Left colon (tissue), 2 donors: Measurements from ENCODE around the gene PLAAT1. TPM values are rescaled to one million over a fixed set of nuclear protein-coding genes. Genes with fewer than 3 reads are reported as not detected.

ENCODE experiments used
- ATAC-seq: fragments of 200-7000 bp; cut with Tn5 transposase; one replicate; pipeline ENCODE4 v1.9.1; 2020; ENCODE audit warnings: mild to moderate bottlenecking, moderate library complexity
- DNase-seq, 2 donors: peaks; one replicate each; pipeline ENCODE4 v3.0.0-alpha.2; 2020
- intact Hi-C, 2 donors: fragments of 100-400 bp; cut with DNase I in 1 of 2; cut with micrococcal nuclease in 1 of 2; formaldehyde crosslinking; loops; one replicate each; pipeline versions ENCODE4 v1.11.2 to v1.14.0; 2022; cut with DNase I, micrococcal nuclease
- total RNA-seq, 2 donors: library from RNA; stranded (reverse); fragmentation: NEBNext Ultra II Directional; extraction: Animal tissue kit (Norgen Biotek cat#: 25700); gene quantifications; one replicate each; pipeline ENCODE4 v1.2.1, GENCODE V29; 2021
- donor health status: DM: no; HTN: no; CAD: no.
- donor health status: DM: yes; HTN: yes; CAD: no.

Gene PLAAT1
- total RNA-seq, 2 donors from 2014 or later = not detected

DNA sequence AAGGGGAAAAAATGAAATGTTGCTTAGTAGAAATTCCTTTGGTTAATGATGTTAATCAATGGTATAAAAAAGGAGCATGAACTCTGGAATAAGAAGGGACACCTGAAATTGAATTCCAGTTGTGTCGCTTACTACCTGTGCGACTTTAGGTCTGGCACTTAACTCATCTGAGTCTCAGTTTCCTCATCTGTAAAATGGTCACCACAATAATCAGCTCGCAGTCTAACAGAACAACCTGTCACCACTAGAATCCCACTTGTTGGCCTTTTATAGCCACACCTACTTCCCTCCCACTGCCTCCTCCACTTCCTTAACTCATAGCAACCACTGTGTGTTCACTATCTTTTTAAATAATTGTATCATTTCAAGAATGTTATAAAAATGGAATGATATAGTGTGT lies 2.5 kb downstream of the PLAAT1 start:
- DNase-seq = no peak
- ATAC-seq = no peak
- intact Hi-C loops = no loop called here

DNA sequence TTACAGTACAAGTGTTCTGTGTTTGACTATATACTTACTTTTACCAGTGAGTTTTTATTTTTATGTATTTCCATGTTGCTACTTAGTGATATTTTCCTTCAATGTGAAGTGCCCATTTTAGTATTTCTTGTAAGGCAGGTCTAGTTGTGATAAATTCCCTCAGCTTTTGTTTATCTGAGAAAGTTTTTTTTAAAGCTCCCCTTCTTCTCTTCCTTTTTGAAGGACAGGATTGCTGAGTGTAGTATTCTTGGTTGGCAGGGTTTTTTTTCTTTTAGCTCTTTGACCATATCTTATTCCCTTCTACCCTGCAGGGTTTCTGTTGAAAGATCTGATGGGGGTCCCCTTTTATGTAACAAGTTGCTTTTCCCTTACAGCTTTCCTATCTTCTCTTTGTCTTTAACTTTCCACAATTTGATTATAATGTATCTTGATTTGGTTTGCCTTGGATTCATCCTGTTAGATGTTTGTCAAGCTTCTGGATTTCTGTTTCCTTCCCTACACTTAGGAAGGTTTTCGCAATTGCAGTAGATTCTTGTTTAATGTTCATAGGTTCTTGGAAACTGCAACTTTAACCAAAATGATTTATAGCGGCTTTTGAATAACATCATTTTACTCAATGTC lies 7.9 kb downstream of the PLAAT1 start:
- intact Hi-C loops = no loop called here
- ATAC-seq = no peak
- no peak for DNase-seq

GRCh38 chr3:193250492-193250891 lies 9.5 kb downstream of the PLAAT1 start:
- DNase-seq = no peak
- intact Hi-C loops = no loop called here
- no peak for ATAC-seq

- DNase-seq (no peak), ATAC-seq (no peak)
- intact Hi-C loops = no loop called here
Measured at GRCh38 chr3:193253986-193254660, 13.1 kb downstream of the PLAAT1 start.

- DNase-seq (no peak), ATAC-seq (no peak)
- intact Hi-C loops = no loop called here
Measured at GRCh38 chr3:193261970-193262369, 20.9 kb downstream of the PLAAT1 start.

DNA sequence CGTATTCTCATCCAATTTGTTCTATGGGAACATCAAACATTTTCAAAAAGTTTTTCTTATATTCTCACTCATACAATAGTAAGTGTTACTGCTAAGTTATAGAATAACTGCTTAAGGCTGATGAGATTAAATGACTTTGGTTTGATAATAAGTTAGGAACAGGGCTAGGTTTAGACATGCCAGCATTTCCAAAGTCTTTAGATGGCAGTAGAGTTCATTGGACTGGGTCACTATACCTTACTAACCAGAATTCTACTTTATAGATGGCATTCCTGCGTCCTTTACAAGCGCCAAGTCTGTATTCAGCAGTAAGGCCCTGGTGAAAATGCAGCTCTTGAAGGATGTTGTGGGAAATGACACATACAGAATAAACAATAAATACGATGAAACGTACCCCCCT lies 21.7 kb downstream of the PLAAT1 start:
- intact Hi-C loops = no loop called here

DNA sequence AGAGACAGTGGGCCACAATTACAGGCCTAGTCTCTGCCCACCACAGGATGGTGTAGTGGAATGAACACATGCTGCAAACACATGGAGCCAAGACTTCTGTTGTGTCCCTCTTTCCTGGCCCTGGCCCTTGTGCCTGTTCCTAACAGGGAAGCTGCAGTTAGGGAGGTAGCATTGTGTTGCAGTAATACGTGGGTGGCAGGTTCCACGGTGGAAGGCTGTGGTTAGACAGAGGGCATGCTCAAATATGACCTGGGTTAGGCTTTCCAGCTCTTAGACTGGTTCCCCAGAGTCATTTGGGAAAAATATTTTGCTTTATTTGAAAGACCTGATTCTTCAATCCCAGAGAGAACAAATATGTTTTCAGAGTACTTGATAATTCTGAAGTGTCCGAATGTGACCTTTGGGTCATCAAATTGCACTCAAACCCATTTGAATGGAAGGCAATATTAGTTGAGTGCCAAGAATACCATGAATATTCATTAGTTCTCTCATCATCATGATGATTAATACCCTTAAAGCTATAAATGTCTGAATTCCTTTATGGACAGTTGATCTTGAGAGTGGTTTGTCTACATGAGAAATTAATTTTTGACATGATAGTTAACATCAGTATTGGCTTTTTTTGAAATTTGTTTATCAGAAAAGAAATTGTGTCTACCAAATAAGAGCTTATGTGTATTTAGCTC lies 28.5 kb downstream of the PLAAT1 start:
- ATAC-seq = no peak
- no peak for DNase-seq
- intact Hi-C loops = no loop called here

More for the DNA sequence above, 21.7 kb downstream of the PLAAT1 start:
- ATAC-seq = no peak
- DNase-seq = no peak

DNA sequence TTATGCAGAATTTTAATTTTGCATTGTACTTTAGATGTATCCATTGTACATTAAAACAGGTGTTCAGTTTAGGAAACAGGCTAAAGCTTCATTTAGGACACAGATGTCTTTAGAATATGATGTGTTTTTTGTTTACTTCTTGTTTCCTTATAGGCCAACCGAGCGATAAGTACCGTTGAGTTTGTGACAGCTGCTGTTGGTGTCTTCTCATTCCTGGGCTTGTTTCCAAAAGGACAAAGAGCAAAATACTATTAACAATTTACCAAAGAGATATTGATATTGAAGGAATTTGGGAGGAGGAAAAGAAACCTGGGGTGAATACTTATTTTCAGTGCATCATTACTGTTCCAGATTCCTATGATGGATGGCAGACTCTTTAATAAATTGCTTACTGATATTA lies 29.4 kb downstream of the PLAAT1 start:
- intact Hi-C loops = no loop called here
- ATAC-seq = no peak
- DNase-seq = no peak

GRCh38 chr3:193271101-193271840 lies 30.2 kb downstream of the PLAAT1 start:
- intact Hi-C loops = no loop called here
- no peak for ATAC-seq
- no peak for DNase-seq

GRCh38 chr3:193292386-193292785 lies 51.4 kb downstream of the PLAAT1 start:
- ATAC-seq = no peak
- intact Hi-C loops = no loop called here
- DNase-seq = no peak

- DNase-seq (no peak), ATAC-seq (no peak)
- intact Hi-C loops = no loop called here
Measured at GRCh38 chr3:193295985-193296384, 55.0 kb downstream of the PLAAT1 start.

- intact Hi-C loops = no loop called here
- ATAC-seq (no peak), DNase-seq (no peak)
Measured at GRCh38 chr3:193297421-193297820, 56.4 kb downstream of the PLAAT1 start.

DNA sequence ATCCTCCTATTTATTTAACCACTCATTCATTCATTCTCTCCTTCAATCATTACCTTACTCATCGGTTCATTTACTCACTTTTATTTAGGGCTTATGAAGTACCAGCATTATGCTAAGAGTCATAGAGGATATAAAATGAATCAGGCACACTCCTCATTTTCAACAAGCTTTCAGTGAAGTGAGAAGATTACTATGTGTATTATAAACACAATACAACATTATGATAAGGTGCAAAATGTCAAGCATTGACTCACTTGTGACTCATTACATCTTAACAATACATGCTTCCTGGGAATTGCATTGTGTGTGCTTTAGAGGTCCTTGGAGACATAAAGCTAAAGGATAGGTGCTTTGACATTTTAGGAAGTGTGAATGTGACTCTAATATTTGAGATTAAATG lies 60.4 kb downstream of the PLAAT1 start:
- no peak for ATAC-seq
- intact Hi-C loops = no loop called here
- no peak for DNase-seq

- DNase-seq = no peak
- ATAC-seq = no peak
- intact Hi-C loops = no loop called here
Measured at GRCh38 chr3:193305356-193305755, 64.3 kb downstream of the PLAAT1 start.

- no peak for DNase-seq
- no peak for ATAC-seq
- intact Hi-C loops = no loop called here
Measured at GRCh38 chr3:193310914-193311723, 70.1 kb downstream of the PLAAT1 start.

- intact Hi-C loops = no loop called here
- no peak for ATAC-seq
- DNase-seq = no peak
Measured at GRCh38 chr3:193313061-193313958, 72.3 kb downstream of the PLAAT1 start.

GRCh38 chr3:193314161-193314560 lies 73.1 kb downstream of the PLAAT1 start:
- ATAC-seq = no peak
- intact Hi-C loops = no loop called here
- no peak for DNase-seq
